Hair follicle dermal papilla cell (primary cell): Measurements from ENCODE around the gene MAGOH. TPM values are rescaled to one million over a fixed set of nuclear protein-coding genes. Genes with fewer than 3 reads are reported as not detected.

Source experiments
- total RNA-seq: library from RNA; depleted of rRNA; stranded (reverse); fragments of >200 nt; gene quantifications from 2 replicates; pipeline ENCODE4 v1.2.3, GENCODE V29; 2012

Gene MAGOH
- 16.0 and 17.4 TPM in 2 replicates for total RNA-seq

DNA sequence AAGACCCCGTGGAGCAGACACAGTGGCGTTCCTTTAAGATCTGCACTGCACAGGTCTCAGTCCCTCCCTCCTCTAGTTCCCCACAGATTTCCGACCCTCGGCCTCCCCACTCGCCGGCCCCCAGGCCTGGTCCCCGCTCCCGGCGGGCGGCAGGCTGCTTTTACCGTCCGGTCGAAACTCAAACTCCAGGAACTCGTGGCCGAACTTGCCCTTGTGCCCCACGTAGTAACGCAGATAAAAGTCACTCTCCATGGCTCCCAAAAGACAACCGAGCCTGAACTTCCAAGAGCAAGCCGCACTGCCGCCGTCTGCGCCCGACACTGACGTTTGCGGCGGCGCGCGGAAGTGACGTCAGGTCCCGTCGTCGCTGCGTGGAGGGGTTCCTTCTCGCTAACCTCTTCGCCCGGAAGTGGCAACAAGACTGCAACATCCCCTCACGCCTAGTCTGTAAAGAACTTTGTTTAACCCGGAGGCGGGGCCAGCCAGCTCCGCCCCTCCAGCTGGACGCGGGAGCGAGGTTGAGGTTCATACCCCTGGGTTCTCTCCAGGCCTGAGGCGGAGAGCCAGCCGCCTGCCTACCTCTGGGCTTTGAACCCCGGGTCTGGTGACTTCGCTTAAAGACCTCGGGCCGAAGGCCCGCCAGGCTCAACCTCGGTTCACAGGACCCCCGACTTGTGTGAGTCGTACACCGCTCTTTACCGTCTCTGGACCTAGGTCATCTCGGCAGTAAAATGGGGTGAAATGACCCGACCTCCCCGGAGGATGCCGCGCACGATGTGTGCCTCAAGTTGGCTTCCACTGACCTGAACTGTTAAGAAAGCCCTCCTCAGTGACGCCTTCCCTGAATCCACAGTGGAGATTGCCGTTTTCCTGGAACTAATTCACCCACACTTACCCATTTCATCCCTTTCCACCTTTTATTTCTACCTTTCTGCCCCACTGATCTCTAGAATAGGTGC is at the start of gene MAGOH:
Gene MAGOH (minus strand): TSS at position 322 of the 959 bp plus-strand sequence. CDS start 70 bp downstream, at position 252.

DNA sequence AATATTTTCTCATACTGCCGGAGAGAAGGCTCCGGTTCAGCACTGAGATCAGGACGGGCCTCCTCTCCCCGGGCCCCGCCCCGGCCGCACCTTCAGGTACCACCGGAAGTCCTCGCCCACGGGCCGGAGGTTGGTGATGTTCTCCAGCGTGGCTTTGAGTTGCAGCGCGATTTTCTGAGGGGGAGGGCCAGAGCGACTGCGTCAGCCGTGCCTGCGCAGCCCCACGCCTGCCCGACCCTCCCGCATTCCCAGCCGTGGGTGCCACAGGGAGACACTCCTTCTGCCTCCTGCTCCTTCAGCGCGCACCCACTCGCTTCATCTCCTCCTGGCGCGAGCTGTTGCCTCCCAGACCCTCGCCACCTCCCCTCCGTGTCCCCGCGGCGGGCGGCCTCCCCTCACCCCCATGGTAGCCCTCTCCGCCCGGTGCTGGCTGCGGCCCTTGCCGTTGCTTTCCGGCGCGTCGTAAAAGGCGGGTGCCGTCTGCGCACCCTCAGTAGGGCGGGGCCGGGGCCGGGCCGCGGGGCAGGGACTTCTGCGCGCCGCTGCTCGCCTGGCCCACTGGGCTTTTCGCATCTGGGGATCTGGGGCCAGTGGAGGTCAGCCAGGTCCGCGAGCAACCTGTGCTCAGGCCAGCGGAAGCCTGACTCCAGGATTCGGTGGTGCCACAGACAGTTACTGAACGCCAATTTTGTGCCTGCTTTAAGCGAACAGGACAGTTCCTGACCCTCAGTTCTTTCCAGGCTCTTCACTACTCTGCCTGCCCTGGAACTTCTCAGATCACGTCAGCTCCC is 18.0 kb downstream of the MAGOH start, which contains the start of gene CZIB:
Gene CZIB (minus strand): TSS at position 464 of the 791 bp plus-strand sequence. CDS start 59 bp downstream, at position 405.

DNA sequence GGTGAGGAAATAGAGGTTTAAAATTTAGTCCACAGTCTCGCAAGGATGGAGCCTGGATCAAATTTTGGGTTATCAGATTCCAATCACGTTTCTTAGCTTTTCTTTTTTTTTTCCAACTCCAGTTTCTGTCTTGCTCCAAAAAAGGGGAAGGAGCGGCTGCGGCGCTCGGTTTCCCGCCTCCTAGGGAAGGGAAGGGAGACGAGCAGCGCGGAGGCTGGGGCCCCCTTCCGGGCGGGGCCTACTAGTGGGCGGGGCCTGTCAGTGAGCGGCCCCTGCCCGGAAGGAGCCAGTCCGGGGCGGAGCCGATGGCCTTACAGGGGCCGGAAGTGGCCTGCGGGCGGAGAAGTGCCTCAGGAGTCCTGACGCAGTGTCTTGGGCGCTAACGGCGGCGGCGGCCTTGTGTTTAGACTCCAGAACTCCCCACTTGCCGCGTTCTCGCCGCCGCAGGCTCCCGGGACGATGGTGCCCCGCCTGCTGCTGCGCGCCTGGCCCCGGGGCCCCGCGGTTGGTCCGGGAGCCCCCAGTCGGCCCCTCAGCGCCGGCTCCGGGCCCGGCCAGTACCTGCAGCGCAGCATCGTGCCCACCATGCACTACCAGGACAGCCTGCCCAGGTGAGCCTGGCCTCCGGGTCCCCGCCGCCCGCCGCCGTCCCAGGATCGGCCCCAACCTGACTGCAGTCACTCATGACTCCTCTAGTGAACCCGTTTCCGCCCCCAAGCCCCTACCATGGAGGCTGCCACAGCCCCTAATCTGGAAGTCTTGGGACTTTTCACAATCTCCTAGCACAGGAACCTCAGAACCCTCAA is 41.6 kb downstream of the MAGOH start, which contains the start of gene CPT2:
Gene CPT2 (plus strand): TSS at position 340 of the 806 bp plus-strand sequence. CDS start 120 bp downstream, at position 460.

Other genes starting within 250 kb of the MAGOH start
- 20.8 and 23.0 TPM in 2 replicates for gene PODN, start 176.3 kb downstream of the MAGOH start, total RNA-seq
- gene SLC1A7, start 95.9 kb downstream of the MAGOH start, total RNA-seq = 0.24 TPM in 1 of 2 replicates, not detected in the other
- gene CPT2, start 41.7 kb downstream of the MAGOH start, total RNA-seq = 16.6 and 20.1 TPM in 2 replicates
- 38.3 and 45.2 TPM in 2 replicates for gene CZIB, start 17.9 kb downstream of the MAGOH start, total RNA-seq
- 12.6 and 17.5 TPM in 2 replicates for gene LRP8, start 89.6 kb upstream of the MAGOH start, total RNA-seq
- not detected in 2 replicates for gene DMRTB1, start 220.9 kb upstream of the MAGOH start, total RNA-seq